GM18517 (cell line): ENCODE data around the gene THBS2.
"Not testable (repeated sequence)": the region's sequence is repeated elsewhere in the genome, so short reads cannot be mapped to it uniquely, and the experiment has no call there.

Source experiments
- ATAC-seq: cut with Tn5 transposase; IDR thresholded peaks from one replicate; pipeline ENCODE4 v1.9.1; 2021; ENCODE audit warnings: mild to moderate bottlenecking, moderate library complexity; ENCODE audit not compliant: unreplicated experiment

THBS2 gene

DNA sequence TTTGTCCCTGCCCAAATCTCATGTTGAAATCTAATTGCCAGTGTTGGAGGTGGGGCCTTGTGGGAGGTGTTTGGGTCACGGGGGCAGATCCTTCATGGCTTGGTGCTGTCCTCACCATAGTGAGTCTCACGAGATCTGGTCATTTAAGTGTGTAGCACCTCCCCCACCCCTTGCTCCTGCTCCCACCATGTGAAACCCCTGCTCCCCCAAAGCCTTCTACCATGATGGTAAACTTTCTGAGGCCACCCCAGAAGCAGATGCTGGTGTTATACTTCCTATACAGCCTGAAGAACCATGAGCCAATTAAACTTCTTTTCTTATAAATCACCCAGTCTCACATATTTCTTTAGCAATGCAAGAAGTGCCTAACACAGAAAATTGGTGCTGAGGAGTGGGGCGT is 19.9 kb upstream of the THBS2 start:
- ATAC-seq, result no peak

DNA sequence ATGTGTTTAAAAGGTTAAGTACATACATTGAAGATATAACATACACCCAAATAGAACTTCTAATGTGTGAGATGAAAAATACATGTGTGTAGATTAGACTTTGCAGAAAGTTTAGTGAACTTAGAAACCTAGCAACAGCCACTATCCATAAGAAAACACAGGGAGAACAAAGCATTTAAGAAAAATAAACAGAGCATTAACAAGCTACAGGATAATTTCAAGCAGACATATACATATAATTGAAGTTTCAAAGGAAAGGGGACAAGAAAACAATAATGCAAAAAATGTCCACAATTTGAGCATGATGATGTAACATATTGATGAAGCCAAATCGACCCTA is 18.2 kb upstream of the THBS2 start:
- no peak for ATAC-seq

DNA sequence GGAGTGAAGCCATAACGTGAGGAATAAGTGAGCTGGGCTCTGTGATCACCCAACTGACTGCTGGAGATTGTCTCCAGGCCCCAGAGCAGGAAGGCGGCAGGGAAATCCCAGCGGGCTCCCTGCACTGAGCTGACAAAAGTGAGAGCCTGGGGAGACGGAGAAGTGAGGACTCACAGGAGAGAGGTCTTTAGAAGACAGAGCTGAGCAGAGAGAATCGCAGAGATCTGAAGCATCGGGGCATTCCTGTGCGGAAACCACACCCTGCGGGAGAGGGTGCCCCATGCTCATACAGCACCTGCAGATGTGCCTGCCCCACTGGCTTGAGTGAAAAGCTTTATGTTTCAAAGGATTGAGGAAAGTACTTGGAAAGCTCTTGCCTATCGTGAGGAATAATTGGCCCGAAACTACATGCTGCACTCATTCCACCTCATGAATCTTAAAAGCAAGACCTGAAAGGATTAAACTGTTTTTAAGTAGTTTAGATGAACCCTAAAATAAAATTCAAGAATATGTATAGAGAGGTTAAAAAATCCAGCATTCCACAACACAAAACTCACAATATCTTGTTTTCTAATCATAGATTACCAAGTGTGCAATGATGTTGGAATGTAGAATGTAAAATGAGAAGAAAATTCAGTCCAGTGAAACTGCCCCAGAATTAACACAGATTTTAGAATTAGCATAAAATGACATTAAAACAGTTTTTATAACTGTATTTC is 17.7 kb upstream of the THBS2 start:
- no peak for ATAC-seq

DNA sequence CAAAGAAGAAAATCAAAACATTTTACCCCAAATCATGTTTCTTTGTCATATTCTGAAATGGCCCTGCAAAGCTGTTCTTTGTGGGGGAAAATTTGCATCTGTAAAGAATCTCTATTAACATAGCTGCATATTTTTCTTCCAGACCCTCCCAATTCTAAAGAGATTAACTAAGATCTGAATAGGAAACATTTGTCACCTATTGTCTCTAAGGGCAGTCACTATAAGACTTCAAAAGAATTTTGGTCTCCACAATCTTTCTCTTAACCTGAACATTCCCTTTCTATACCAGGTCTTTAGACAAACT is 16.4 kb upstream of the THBS2 start:
- ATAC-seq, result not testable (repeated sequence)

DNA sequence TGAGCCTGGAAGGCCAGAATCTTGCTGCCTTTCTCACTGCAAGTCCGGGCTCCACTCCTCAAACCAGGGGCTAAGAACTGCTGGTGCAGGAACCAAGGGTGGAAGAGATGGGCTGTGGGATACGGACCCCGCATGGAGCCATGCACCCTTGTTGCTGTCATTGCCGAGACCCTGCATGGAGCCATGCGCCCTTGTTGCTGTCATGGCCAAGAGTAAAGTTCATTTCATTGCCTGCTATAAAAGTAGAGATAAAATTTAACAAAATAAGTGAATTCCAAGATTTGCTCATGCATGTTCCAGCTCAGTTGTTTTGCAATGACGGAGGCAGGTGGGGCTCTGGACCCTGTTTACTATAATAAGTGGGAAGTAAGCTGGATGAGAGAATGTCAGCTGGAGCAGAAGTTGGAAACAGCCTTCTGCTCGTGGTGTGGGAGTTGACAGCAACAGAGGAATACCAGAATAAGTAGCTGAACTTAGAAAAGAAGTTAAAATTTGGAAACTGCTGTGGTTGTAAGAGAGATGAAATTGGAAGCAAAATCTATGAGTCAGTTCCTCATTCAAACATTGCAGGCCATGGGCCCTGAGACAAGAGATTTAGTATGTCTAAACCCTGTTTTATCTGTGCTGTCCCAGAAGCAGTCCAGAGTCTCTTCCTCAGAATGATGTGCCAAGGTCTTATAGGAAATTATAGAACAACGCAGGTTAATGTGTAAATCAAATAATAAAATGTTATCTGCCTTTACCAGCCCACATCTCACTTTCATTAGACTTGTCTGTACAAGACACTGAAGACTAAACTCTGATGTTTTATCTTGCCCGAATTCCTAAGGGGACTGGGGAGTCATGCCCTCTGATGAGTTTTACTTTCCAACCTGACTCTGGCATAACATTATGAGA is 15.8 kb upstream of the THBS2 start:
- ATAC-seq, result no peak

DNA sequence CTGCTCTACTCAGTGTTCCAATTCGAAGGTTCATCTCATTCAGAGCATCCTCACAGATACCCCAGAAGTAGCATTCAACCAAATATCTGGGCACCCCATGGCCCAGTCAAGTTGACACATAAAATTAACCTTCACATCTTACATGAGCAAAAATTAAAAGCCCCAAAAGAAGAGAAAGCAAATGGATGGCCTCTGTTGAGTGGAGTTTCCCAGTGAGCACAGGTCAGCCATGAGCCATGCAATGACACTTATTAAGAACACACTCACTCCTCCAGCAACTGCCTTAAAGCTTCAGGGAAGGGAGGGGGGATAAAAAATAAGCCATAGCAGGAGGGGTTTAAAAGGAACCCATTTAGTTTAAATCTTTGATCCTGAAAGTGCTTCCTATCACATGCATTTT is 14.6 kb upstream of the THBS2 start:
- no peak for ATAC-seq

DNA sequence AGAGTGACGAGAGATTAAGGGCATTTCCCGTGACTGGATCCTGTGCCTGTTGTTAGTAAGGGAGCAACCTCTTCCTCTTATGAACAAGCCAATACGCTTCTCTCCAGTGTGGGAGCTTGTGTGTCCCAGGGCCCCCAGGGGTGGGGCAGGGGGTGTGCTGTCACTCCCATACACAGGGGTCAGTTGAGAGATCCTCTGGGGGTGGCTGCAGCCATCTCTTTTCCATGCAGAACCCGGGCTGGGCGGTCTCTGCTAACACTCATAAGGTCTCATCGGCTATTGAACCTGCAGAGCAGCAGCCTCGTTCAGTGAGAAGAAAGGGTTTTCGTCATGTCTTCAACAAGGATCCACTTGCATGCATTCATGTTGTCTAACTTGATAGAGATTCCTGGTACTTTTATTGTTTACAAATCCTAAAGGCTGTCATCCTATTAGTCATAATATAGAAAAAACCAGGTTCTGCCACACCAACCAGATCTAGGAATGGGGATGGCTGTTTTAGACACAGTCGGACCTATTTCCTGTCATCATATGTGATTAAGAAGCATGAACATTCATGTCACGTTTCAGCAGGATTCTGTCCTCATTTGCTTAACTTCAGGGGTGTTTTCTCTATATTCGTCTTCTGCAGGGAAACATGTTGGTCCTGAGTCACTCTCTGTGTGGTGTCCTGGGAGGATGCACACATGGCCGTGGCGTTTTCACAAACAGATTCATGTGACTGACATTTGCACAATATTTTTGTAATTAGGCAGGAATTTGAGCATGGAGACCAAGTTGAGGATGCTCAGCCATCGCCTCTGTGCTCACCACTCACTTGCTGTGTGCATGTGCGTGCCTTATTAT is 13.3 kb upstream of the THBS2 start:
- ATAC-seq, result no peak

DNA sequence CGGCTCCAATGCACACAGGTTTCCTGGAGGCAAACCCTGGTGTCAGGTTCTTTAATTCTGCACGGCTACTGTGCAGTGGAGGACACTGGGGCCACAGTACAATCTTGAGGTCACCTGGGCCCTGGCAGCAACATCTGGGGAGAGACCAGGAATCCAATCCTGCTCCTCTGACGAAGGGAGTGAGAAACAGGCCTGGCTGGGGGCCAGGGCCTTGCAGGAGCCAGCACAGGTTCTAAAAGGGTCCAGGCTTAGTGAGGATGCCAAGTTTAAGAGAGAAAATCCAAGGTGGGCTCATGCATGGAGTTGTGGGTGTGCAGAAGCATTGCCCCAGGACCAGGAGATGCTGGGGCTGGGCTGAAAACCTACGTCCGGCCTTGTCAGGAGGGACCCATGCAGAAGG is 12.6 kb upstream of the THBS2 start:
- ATAC-seq, result no peak

DNA sequence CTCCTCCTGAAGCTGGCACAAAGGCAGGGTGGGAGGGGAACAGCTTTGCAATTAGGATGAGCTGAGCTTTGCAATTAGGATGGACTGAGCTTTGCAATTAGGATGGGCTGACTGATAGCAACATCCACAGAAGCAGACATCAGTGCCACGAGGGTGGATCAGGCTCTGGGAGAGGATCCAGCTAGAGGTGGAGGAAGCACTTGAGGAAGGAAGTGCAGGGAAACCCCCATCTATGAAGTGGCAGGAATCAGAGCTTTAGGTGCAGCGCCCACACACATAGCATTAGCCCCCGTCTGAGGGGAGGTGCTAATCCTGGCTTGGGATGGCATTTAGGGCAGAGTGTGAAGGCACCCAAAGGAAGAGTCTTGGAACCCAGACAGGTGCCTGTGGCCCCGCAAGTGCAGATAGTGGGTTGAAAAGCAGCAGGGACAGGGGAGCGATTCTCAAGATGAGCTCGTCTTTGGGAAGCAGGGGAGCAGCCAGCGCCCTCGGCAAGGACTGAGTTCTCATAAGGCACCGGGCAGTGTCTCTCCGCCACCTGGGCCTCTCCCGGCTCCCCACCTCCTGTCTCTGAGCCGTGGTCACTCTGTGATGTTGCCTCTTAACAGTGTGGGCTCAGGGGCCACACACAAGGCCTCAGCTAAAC is 12.0 kb upstream of the THBS2 start:
- ATAC-seq, result no peak

DNA sequence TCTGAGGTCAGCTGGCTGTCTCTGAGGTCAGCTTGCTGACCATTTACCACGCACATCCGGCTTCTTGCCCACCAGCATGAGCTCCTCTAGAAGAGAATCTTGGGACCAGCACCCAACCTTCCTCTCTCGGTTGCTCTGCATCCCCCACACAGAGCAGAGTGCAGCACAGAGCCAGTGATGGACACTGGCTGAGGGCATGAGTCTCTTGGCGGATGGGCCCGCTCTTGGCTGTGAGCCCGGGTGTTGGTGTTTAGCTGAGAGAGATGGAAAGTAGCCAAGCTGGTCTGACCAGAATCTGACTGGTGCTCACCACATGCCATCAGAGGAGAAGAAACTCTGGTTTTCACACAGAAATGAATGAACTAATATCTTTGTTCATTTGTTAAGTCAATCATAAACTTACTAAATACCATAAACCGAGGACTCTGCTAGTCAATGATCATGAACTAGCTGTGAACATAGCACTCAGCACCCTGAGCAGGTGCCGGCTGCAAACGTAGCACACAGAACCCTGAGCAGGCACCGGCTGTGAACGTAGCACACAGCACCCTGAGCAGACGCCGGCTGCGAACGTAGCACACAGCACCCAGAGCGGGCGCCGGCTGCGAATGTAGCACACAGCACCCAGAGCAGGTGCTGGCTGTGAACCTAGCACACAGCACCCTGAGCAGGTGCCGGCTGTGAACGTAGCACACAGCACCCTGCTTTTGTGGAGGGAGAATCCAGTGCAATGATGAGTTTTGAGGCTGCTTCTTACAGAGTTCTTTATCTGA is 10.4 kb upstream of the THBS2 start:
- no peak for ATAC-seq

DNA sequence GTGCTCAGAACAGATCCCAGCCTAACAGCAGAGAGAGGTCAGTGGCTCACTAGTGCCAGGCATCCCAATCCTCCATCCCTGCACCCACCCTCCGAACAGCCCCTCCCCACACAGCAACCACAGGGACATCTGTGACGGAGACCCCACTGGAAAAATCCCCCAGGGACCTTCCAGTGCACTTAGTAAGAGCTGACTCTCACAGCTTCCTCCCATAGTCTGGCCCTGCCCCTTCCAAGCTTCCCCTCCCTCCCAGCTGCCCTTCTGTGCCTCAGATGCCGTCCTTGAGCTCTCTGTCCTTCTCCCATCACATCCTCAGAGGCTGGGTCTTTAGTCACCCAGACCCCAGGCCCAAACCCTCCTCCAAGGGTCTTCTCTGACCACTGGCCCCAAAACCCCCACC is 9.7 kb upstream of the THBS2 start:
- no peak for ATAC-seq

DNA sequence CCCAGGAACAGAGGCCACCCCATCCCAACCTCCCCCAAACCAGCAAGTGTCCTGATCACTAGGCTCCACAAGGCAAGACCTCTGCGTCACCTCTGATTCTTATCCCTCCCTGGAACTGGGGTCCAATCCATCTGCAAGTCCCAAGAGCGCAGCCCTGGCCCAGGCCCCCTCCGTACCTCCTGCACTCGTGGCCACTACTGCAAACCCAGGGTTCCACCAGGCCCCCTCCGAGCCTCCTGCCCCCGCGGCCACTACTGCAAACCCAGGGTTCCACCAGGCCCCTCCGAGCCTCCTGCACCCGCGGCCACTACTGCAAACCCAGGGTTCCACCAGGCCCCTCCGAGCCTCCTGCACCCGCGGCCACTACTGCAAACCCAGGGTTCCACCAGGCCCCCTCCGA is 9.0 kb upstream of the THBS2 start:
- not testable (repeated sequence) for ATAC-seq

DNA sequence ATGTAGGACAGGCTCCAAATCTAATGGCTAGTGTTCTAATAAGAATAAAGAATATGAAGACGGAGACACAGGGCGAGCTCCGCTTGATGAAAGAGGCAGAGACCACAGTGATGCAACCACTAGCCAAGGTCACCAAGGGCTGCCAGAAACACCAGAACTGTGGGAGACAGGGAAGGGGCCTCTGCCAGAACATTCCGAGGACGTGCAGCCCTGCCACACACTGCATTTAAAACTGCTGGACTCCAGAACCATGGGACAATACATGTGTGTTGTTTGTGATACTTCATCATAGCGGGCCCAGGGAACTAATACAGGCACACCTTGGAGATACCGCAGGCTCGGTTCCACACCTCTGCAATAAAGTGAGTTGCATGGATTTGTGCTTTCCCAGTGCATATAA is 2.9 kb upstream of the THBS2 start:
- ATAC-seq, result no peak

DNA sequence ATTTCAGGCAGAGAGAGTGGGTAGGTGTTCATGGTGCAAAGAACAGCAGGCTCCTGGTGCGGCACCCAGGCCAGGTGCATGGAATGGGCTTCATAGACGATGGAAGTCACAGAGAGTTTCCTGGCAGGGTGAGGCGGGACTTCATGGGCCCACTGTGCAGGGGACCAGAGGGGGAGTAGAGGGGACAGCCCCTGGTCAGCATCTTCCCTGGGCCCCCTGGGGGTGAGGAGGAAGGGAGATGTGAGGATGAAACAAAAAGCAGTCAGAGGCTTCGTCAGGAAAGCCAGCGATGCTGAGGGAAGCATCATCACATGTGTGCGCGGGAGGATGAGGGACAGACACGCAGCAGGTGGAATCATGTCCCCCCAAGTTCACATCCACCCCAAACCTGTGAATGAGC is 2.4 kb upstream of the THBS2 start:
- ATAC-seq, result no peak

DNA sequence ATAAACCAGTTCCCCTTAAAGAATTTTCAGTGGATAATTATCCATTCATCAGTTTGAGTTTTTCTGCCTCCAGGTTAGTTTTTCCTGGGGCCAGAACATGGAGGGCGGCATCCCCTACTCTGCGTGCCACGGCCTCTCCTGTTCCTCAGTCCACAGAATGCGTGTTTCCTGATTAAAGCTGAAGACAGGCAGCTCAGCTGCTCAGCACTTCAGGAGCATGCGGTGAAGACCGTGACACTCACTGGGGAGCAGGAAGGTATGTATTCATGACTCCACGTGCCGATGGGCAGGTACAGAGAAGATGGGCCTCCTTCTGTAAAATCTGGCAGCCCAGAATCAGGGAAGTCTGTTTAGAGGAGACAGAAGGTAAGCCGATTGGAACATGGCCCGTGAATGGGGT is 2.0 kb upstream of the THBS2 start:
- ATAC-seq, result no peak

DNA sequence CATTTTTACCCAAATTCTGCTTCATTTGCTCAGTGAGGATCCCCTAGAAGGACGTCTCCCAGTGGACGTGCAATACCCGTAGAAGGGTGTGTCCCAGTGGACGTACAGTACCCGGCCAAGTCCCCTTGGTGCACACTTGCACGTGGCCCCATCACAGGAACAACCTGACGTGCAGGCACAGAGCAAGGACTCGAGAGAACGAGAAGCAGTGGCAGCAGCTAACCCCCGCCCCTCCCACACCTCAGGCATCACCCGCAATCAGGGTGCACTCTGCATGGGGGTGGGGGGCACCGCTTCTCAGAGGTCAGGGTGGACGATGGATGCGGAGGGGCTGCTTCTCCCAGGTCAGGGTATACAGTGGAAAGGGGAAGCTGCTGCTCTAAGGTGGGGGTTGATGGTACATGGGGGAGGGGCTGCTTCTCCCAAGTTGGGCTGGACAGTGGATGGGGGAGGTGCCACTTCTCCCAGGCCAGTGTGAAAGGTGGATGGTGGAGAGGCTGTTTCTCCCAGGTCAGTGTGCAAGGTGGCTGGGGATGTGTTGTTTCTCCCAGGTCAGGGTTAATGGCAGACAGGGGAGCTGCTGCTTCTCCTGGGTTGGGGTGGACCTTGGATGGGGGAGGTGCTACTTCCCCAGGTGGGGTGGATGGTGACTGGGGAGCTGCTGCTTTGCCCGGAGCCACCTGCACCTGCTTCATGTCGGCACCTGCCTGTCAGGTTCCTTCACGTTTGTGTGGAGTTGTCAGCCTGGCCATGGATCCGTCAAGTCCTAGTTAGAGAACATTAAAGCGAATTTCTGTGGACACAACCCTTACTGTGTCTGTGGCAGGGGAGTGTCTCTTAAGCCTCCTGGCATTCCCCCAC is 1.0 kb upstream of the THBS2 start:
- ATAC-seq, result no peak

DNA sequence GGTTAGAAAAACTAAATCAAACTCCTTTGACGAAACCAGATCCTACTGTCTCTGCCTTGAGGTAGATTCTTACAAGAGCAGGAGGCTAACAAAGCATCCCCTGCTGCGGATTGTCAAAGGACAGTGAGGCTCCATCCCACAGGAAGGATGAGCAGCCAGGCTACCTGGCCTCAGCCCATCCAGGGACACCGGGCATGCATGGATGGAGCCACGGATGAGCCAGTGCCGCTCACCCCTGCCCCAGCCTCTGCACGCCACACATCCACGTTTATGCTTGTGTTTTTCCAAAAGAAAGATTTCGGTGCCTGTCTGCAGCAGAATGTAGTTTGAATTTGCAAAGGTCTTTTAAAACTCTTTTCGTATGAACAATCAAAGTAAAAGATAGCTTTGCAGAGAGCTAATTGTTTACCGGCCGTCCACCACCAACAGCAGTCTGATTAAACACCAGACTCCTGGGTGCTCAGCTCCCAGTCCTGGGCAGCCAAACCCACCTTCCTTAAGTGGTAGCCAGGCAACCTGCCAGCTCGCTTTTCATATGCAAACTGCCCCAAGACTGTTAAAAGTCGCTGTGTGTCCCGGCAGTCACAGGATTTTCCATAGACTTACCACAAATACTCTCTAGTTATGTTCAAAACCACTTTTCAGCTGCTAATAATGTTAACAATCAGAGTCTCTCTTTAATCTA is 999 bp downstream of the THBS2 start:
- ATAC-seq, result no peak

DNA sequence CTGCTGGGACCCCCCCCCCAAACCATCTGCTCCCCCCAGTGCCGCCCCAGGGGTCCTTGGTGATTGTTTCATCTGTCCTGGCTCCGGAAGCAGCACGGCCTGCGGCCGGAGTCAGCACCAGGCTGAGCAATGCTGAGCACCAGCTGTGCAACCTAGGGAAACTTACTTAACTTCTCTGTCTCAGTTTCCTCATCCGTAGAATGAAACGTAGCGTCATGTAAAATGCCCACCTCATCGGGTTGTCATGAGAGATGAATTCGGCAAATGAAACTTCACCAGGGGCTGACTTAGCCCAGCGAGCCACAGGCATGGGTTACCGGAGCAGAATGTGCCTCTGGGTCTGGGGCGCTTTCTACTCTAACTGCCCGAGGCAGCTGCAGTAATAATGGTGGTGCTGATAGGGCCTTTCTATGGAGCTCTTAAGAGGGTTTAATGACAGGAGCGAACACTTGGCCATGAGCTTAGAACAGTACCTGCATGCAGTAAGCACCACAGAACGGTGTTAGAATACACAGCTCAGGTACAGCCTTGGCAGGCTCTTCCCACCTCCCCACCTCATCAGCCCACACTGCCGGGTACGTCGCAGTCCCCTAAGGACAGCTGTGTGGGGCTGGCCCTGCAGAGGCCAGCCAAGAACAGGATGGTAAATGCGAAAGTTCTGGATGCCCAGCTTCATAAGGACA is 1.7 kb downstream of the THBS2 start:
- no peak for ATAC-seq
